ENCODE measurements around the gene RPUSD4. TPM values are rescaled to one million over a fixed set of nuclear protein-coding genes. Genes with fewer than 3 reads are reported as not detected.

RPUSD4 gene
- total RNA-seq, 2 donors from 2014 or later, result 33.2 to 41.2 TPM

DNA sequence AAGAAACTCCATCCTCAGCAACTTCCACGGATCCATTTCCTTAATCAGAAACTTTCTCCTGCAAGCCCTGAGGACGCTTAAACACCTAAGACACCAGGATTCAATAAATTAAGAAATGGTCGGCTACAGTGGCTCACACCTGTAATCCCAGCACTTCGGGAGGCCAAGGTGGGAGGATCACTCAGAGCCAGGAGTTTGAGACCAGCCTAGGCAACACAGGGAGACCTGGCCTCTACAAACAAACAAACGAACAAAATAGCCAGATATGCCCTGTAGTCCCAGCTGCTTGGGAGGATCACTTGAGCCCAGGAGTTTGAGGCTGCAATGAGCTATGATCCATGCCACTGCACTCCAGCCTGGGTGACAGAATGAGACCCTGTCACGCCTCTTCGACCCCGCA, 46.7 kb downstream of the RPUSD4 start:
- H3K9me3 ChIP-seq (ENCODE audit: control insufficient read depth, low read length, poor library complexity, severe bottlenecking), result no peaks in the 10 kb centered on the region
- Mint-ChIP-seq H3K36me3 (ENCODE audit: low read depth) (no peaks in the 10 kb centered on the region), H3K4me3 (no peak overlapping the region), H3K27me3 (peaks cover 53% of the 10 kb centered on the region), H3K27ac (no peak overlapping the region), H3K4me1 (peaks cover 3% of the 10 kb centered on the region)
- no peak for ATAC-seq
- DNase-seq, result no peak

DNA sequence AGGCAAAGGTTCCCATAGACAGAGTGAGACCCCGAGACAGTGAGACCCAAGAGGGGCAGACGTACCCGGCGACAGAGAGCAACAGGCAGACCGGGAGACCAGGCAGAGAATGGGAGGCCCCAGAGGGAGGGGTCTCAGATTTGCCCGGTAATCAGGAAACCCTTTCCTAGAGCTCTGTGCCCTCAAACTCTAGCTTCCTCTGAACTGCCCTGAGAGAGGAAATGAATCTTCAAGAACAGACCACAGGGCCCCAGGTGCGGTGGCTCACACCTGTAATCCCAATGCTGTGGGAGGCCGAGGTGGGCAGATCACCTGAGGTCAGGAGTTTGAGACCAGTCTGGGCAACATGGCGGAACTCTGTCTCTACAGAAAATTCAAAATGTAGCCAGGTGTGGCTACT, 47.7 kb downstream of the RPUSD4 start:
- no peak overlapping the region for H3K27ac Mint-ChIP-seq
- peaks cover 3% of the 10 kb centered on the region for H3K4me1 Mint-ChIP-seq
- no peak for DNase-seq
- no peaks in the 10 kb centered on the region for H3K36me3 Mint-ChIP-seq (ENCODE audit: low read depth)
- H3K27me3 Mint-ChIP-seq, result peaks cover 44% of the 10 kb centered on the region
- no peak for ATAC-seq
- no peak overlapping the region for H3K4me3 Mint-ChIP-seq
- no peaks in the 10 kb centered on the region for H3K9me3 ChIP-seq (ENCODE audit: control insufficient read depth, low read length, poor library complexity, severe bottlenecking)

GRCh38 chr11:126163074-126163700, 48.3 kb downstream of the RPUSD4 start:
- no peak for DNase-seq
- H3K27ac Mint-ChIP-seq, result no peak overlapping the region
- H3K27me3 Mint-ChIP-seq, result peaks cover 38% of the 10 kb centered on the region
- ATAC-seq, result no peak
- H3K4me1 Mint-ChIP-seq, result peaks cover 3% of the 10 kb centered on the region
- no peak overlapping the region for H3K4me3 Mint-ChIP-seq
- H3K36me3 Mint-ChIP-seq (ENCODE audit: low read depth), result no peaks in the 10 kb centered on the region
- no peaks in the 10 kb centered on the region for H3K9me3 ChIP-seq (ENCODE audit: control insufficient read depth, low read length, poor library complexity, severe bottlenecking)

GRCh38 chr11:126162306-126163030, 49.0 kb downstream of the RPUSD4 start:
- H3K4me1 Mint-ChIP-seq, result peaks cover 3% of the 10 kb centered on the region
- no peak for ATAC-seq
- H3K4me3 Mint-ChIP-seq, result no peak overlapping the region
- no peak overlapping the region for H3K27ac Mint-ChIP-seq
- H3K9me3 ChIP-seq (ENCODE audit: control insufficient read depth, low read length, poor library complexity, severe bottlenecking), result no peaks in the 10 kb centered on the region
- no peak for DNase-seq
- H3K36me3 Mint-ChIP-seq (ENCODE audit: low read depth), result no peaks in the 10 kb centered on the region
- peaks cover 35% of the 10 kb centered on the region for H3K27me3 Mint-ChIP-seq

DNA sequence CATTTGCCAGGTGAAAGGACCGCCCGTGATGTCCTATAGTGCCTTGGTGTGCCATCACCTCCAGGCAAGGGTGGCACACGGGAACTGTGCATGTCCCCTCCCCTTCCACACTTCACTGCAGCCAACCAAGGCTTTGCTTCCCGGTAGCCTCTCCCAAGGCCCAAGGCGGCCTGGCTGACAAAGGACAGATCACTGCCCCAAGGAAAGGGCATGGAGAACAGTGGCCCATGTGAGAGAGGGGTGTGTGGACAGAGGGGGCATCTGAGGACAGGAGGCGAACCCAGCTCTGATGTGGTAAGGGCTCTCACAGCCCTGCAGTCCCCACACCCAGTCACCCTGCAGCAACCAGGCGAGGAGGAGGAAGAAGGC, 50.4 kb downstream of the RPUSD4 start:
- Mint-ChIP-seq H3K36me3 (ENCODE audit: low read depth) (no peaks in the 10 kb centered on the region), H3K27me3 (peaks cover 20% of the 10 kb centered on the region), H3K4me3 (no peak overlapping the region), H3K4me1 (no peaks in the 10 kb centered on the region), H3K27ac (no peak overlapping the region)
- no peaks in the 10 kb centered on the region for H3K9me3 ChIP-seq (ENCODE audit: control insufficient read depth, low read length, poor library complexity, severe bottlenecking)
- no peak for ATAC-seq
- no peak for DNase-seq

GRCh38 chr11:126160345-126161022, 51.0 kb downstream of the RPUSD4 start:
- no peak for DNase-seq
- H3K4me1 Mint-ChIP-seq, result peaks cover 2% of the 10 kb centered on the region
- no peak overlapping the region for H3K27ac Mint-ChIP-seq
- no peak overlapping the region for H3K4me3 Mint-ChIP-seq
- peaks cover 15% of the 10 kb centered on the region for H3K27me3 Mint-ChIP-seq
- H3K9me3 ChIP-seq (ENCODE audit: control insufficient read depth, low read length, poor library complexity, severe bottlenecking), result no peaks in the 10 kb centered on the region
- no peaks in the 10 kb centered on the region for H3K36me3 Mint-ChIP-seq (ENCODE audit: low read depth)
- ATAC-seq, result no peak

GRCh38 chr11:126159719-126160344, 51.6 kb downstream of the RPUSD4 start:
- Mint-ChIP-seq H3K27me3 (peaks cover 9% of the 10 kb centered on the region), H3K4me3 (no peak overlapping the region), H3K27ac (no peak overlapping the region), H3K4me1 (peaks cover 2% of the 10 kb centered on the region), H3K36me3 (ENCODE audit: low read depth) (no peaks in the 10 kb centered on the region)
- DNase-seq (no peak), ATAC-seq (no peak)
- no peaks in the 10 kb centered on the region for H3K9me3 ChIP-seq (ENCODE audit: control insufficient read depth, low read length, poor library complexity, severe bottlenecking)

DNA sequence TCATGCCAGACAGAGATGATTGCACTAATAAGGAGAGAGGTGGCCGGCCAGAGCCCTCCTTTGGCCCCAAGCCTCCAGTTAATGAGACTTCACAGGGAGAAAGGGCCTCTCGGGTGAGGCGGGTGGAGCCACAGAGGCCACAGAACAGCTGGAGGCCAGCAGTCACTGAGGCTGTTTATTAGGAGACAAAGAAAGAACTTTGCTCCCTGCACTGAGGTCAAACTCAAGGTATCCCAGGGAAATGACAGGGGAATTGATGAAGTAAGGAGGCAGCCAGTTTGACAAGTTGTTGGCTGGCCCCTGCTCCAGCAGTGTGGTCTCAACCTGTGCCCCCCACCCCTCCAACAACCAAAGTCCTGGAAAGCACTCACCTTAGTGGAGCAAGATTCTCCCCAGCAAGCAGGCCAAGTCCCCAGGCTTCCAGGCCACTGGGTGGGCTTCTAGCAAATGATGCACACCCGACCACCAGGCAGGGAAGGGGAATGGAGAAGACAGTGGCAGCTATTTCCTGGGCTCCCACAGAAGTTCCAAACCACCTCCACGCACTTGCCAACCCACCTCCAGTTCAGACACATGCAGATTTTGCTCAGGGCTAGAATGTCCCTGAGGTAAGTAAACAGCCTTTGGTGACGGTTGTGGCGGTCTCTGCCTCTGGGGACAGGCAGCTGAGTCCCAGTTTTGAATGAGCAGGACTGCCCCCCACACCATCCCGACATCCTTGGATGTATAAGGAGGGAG, 53.2 kb downstream of the RPUSD4 start:
- Mint-ChIP-seq H3K36me3 (ENCODE audit: low read depth) (no peaks in the 10 kb centered on the region), H3K4me3 (no peak overlapping the region), H3K27ac (no peak overlapping the region), H3K27me3 (peaks cover 9% of the 10 kb centered on the region), H3K4me1 (peaks cover 2% of the 10 kb centered on the region)
- ATAC-seq (no peak), DNase-seq (no peak)
- H3K9me3 ChIP-seq (ENCODE audit: control insufficient read depth, low read length, poor library complexity, severe bottlenecking), result no peaks in the 10 kb centered on the region

DNA sequence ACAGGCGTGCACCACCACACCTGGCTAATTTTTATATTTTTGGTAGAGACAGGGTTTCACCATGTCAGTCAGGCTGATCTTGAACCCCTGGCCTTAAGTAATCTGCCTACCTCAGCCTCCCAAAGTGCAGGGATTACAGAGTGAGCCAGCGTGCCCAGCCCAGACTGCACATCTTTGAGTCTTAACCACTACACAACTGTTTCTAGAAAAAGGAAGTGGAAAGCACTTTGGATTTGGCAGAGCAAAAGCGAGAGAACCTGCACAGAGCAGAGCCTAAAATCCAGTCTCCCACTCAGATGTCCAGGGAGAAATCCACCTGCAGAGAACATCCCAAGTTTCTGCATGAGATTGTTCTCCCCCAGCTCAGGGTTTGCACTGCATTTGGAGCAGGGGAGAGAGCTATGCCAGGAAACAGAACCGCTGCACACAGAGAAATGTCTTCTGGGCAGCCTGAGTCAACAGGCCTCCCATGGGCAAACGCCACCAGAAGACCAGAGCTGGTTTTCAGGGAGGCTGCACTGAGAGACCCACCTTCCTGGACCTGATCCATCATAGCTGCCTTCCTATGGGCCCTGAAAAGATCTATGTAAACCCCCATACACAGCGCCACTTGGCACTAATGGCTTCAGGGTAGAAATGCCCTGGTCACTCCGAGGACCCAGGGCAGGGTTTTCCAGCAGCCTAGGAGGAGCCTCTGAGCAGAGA, 54.0 kb downstream of the RPUSD4 start:
- H3K27ac Mint-ChIP-seq, result no peak overlapping the region
- H3K27me3 Mint-ChIP-seq, result peaks cover 9% of the 10 kb centered on the region
- DNase-seq (no peak), ATAC-seq (no peak)
- no peaks in the 10 kb centered on the region for H3K9me3 ChIP-seq (ENCODE audit: control insufficient read depth, low read length, poor library complexity, severe bottlenecking)
- no peak overlapping the region for H3K4me3 Mint-ChIP-seq
- H3K4me1 Mint-ChIP-seq, result peaks cover 2% of the 10 kb centered on the region
- H3K36me3 Mint-ChIP-seq (ENCODE audit: low read depth), result no peaks in the 10 kb centered on the region

DNA sequence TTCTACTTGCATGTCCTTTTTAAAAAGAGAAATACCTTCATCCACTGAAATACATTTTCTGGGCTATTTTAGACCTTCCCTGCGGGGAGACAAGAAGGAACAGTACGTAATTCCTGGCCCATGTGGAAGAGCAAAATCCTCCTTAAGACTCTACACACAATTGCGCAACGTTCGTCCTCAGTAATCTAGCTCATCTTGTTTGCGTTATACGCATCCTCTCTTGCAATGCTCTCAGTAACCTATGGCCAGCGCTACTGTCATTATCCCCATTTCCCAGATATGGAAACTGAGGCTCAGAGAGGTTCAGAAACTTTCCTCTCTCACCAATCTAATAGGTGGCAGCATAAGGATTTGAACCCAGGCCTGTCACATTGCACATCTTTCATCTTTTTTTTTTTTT, 54.6 kb downstream of the RPUSD4 start:
- Mint-ChIP-seq H3K27me3 (peaks cover 9% of the 10 kb centered on the region), H3K36me3 (ENCODE audit: low read depth) (no peaks in the 10 kb centered on the region), H3K27ac (no peak overlapping the region), H3K4me1 (peaks cover 2% of the 10 kb centered on the region), H3K4me3 (no peak overlapping the region)
- ATAC-seq (no peak), DNase-seq (no peak)
- no peaks in the 10 kb centered on the region for H3K9me3 ChIP-seq (ENCODE audit: control insufficient read depth, low read length, poor library complexity, severe bottlenecking)

DNA sequence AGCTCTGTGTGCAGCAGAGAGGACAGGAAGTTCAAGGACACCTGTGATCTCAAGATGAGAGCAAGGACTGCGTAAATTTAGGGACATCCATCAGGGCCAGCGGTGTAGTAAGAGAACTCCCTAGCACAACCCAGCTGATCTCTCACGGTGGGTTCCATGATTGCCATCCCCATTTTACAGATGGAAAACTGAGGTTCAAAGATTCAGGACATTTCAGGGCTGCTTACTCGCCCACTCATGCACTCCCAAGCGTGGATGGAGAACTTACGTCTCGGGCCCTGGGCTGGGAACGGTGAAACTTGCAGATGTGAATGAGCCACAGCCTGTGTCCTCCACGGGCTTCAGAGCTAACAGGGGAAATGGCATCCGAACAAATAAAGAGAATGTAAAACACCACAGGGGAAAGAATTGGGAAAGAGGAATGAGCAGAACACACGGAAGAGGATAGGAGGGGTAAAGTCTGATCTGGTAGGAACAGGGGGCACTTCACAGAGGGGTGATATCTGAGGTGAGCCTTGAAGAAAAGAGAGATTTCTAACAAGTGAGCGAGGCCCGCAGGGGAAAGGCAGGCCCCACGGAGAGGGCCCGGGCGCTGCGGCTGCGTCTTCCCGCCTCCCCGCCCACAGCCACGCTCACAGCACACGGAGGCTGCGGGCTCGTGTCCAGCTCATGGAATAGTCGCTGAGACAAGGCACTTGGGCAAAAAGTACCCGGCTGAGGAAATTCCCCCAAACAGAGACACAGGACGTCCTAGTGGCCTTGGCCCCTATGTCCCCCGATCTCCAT, 55.9 kb downstream of the RPUSD4 start:
- Mint-ChIP-seq H3K4me3 (no peak overlapping the region), H3K36me3 (ENCODE audit: low read depth) (no peaks in the 10 kb centered on the region), H3K27ac (no peak overlapping the region), H3K27me3 (peaks cover 5% of the 10 kb centered on the region), H3K4me1 (peaks cover 2% of the 10 kb centered on the region)
- H3K9me3 ChIP-seq (ENCODE audit: control insufficient read depth, low read length, poor library complexity, severe bottlenecking), result no peaks in the 10 kb centered on the region
- no peak for DNase-seq
- no peak for ATAC-seq

- H3K9me3 ChIP-seq (ENCODE audit: control insufficient read depth, low read length, poor library complexity, severe bottlenecking), result no peaks in the 10 kb centered on the region
- H3K4me1 Mint-ChIP-seq, result peaks cover 2% of the 10 kb centered on the region
- DNase-seq (no peak), ATAC-seq (no peak)
- no peak overlapping the region for H3K27ac Mint-ChIP-seq
- H3K27me3 Mint-ChIP-seq, result peaks cover 3% of the 10 kb centered on the region
- no peak overlapping the region for H3K4me3 Mint-ChIP-seq
- H3K36me3 Mint-ChIP-seq (ENCODE audit: low read depth), result peaks cover 4% of the 10 kb centered on the region
These were observed 56.8 kb downstream of the RPUSD4 start for GRCh38 chr11:126154691-126155090.
